NOMO-1 treated with DMSO at 0.1 percent for 48 hours (cell line): ENCODE data around the gene RAP1GAP.
"Not testable (repeated sequence)": the region's sequence is repeated elsewhere in the genome, so short reads cannot be mapped to it uniquely, and the experiment has no call there.

Experiments
- DNase-seq: peaks from one replicate; lab custom pipeline; 2025; ENCODE audit not compliant: unreplicated experiment; lab: John Stamatoyannopoulos, UW

Gene RAP1GAP

DNA sequence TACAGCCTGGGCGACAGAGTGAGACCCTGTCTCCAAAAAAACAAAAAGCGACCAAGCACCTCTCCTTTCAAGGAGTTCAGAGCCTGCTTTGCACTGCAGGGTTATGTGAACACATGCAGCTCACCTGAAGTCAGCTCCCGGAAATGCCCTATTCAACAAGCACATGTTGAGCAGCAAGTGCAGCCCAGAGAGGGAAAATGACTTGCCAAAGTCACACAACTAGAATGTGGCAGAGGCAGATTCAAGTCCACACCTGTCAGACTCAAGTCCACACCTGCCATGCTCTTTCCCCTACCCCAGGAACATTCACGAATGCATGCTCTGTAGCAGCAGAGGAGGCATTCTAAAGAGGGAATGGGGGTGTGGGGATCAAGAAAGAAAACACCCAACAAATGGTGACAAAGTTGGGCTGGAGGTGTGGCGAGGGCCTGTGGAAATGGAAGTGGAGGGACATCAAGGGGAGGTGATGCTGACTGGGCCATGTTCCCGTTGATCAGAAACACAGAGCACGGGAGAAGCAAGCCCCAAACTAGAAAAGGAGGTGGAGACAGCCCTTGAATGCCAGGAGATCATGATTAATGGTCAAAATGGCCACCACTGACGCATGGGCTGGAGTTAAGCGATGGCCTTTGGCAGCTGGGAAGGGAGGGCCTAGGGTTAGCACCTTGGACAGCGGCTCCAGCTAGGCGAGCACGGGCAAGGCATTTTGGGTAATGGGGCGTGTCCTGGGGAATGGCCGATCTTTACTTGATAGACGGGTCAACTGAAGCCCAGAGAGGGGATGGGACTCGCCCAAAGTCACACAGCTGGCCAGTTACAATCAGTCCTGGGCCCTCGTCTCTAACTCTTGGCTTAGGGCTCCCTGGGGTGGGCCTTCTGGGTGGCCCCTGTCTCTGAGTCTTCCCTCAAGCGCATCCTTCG, 21.5 kb downstream of the RAP1GAP start:
- peak; percentile 52 for DNase-seq

DNA sequence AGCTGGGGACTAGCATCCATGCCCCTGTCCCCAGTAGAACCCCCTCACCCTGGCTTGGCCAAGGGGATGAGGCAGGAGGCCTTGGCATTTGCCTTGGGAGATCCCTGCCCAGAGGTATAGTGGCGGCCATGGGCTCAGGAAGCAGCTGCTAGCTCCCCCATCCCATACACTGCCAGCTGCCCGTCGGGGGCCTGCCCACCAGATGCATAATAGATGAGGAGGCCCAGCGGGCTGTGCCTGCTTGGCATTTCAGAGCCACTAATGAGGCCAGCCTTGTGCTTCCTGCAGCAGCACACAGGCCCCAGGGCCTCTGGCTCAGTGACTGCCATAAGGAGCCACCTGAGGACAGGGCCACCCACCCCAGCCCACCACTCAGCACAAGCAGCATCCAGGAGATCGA, 23.6 kb downstream of the RAP1GAP start:
- DNase-seq = no peak

DNA sequence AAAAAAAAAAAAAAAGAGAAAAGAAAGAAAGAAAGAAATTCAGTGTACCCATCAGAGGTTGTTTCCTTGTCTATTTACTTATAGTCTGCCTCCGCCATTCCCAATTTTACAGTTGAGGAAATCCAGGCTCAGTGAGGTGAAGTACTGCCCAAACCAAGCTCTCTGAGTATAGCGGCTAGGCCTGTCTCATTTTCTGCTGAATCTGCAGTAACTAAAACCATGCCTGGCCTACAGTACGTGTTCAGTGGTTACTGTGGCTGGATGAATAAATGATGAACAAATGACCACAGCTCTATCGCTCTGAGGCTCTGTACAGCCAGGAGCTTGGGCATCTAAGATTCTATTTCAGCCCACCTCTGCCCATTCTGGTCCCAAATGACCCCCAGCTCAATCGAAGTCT, 24.3 kb downstream of the RAP1GAP start:
- no peak for DNase-seq

DNA sequence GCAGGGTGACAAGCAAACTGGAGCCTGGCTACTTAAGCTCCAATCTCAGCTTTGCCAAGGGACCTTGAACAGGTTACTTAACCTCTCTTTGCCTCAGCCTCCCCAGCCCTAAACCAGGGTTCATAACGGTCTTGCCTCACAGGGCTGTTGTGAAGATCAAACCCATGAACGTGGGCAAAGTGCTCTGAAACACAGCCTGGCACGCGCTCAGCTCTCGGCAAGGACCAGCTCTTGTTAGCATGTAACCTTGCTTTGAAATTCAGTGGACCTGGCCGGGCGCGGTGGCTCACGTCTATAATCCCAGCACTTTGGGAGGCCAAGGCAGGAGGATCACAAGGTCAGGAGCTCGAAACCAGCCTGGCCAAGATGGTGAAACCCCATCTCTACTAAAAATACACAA, 24.8 kb downstream of the RAP1GAP start:
- DNase-seq = no peak

DNA sequence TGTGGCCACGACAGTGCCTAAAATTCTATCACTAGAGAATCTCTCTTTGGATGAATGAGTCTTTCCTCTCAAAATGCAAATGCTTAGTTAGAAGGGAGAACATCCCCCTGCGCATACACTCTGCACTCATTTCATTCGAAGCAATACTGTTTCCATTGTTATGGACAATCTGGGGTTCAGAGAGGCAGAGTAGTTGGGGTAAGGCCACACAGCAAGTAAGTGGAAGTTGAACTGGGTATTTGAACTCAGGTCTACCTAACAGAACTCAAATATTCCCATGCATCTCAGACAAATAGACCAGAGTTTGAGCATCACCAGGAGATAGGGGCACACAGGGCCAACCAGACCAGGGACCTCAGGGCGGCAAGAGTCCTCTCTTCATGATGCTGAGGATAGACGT, 25.5 kb downstream of the RAP1GAP start:
- no peak for DNase-seq

DNA sequence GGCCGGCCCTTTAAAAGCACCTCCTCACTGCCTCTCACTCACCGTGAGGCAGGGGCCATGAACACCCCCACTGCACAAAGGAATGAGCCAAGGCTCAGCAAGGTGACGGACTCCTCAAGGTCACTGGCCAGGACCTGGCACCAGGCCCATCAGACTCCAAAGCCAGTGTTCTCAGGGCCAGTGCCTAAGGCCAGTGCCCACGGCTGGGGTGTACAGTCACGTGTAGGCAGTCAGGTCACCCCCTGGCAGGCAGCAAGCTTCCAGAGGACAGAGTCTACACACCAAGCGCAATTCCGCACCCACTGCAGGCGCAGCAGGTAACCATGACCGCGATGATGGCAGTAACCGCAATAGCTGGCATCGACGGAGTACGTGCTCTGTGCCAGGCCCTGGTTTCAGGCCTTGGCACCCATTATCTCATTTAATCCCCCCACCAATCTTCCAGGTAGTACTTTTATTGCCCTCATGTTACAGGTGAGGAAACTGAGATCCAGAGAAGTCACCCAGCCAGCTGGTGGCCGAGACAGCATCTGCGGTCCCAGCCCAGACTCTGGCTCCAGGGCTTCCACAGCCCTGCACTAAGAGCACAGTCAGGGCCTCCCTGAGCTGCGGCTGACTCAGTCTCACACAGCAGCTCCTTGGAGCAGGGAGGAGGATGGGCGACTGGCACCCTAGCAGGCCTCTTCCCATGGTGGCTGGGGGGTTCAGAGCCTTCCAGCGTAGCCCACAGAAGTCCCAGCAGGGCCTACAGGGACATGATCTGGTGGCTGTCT, 27.0 kb downstream of the RAP1GAP start:
- no peak for DNase-seq

DNA sequence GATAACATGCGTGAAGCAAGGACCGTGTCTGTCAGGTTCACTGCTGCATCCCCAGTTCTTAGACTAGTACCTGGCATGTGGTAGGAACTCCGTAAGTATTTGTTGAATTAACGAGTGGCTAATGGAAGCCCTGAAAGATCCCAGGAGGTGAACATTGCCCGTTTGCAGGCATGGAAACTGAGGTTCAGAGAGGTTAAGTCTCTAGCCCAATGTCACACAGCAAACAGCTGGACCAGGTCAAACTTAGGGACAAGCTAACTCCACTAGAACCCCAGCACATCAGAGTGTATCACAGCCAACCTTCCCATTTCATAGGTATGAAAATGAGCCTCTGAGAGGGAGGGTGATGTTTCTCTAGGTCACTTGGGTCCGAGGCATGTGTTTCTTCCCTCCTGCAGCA, 27.6 kb downstream of the RAP1GAP start:
- DNase-seq = no peak

DNA sequence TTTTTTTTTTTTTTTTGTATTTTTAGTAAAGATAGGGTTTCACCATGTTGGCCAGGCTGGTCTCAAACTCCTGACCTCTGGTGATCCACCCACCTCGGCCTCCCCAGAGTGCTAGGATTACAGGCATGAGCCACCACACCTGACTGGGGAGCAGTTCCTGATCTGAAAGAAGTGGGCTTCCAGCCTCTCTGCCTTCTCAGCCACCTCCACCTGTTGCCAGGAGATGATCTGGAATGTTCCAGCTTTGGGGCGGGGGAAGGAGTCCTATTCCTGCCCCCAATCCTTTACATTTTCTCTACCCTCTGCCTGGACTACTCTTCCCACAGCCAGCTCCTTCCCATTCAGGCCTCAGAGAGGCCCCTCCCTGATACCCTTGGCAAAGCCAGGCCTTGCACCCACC, 28.1 kb downstream of the RAP1GAP start:
- DNase-seq = no peak

DNA sequence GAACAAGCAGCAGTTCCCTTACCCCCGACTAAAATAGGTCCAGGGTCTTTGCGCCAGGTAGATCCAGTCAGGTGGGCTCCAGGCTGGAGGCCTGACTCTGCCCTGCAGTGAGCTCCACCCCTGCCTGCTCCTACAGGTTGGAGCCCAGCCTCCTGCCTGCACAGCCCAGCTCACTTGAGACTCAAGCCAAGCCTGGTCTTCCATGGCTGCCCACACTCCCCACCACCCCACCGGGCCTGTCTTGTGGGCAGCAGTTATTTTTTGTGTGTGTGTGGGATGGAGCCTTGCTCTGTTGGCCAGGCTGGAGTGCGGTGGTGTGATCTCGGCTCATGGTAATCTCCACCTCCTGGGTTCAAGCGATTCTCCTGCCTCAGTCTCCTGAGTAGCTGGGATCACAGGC, 28.5 kb downstream of the RAP1GAP start:
- no peak for DNase-seq

DNA sequence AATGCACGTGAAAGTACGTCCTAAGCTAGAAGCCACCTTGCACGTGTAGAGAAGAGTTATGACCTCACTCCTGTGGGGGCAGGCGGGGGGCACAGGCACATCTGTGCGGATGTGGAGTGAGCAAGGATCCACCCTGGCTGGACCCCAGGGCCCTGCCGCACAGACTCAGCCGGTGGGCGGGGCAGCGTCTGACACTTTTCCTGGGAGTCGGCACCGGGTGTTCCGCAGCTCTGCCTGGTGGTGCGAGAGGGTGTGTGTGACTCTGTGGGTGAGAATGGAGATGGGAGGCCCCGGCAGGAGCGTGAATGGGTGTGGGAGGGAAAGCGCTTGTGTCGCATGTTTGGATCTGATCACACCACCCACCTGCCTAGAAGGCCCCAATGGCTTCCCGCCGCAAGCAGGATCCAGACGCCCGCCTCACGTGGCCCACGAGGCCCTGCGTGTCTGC, 29.5 kb downstream of the RAP1GAP start:
- no peak for DNase-seq

DNA sequence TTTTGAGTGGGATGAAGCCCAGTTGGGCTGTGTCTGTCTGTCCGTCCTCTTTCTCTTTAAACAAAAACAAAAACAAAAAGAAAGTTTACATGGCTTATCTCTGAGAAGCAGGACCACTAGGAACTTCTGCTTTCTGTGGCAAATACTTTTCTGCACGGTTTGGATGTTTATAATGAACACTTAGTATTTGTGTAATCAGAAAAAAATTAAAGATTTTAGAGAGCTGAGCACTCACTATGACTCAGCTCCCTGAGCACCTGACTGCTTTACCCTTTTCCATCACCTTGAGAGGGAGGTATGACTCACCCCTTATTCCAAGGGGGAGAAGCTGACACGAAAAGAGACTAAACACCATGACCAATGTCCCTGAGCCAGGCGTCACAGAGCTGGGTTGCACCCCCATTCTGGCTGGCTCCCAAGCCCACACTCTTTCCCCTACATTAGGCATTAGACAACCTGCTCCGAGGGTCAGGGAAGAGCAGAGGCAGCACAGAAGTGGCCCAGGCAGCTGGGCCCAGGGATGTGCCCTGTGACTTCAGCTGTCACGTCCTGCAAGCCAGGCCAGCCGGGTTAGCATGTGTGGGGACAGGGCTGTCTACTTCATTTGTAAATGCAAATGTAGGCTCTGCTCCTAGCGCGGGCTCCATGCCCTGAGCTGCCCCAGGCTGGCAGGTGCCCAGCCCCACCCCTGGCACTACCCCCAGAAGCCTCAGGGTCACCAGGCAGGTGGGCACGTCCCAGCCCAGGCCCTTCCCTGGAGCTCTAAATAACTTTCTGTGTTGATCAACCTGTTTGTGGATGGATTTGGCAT, 30.4 kb downstream of the RAP1GAP start:
- DNase-seq = no peak

DNA sequence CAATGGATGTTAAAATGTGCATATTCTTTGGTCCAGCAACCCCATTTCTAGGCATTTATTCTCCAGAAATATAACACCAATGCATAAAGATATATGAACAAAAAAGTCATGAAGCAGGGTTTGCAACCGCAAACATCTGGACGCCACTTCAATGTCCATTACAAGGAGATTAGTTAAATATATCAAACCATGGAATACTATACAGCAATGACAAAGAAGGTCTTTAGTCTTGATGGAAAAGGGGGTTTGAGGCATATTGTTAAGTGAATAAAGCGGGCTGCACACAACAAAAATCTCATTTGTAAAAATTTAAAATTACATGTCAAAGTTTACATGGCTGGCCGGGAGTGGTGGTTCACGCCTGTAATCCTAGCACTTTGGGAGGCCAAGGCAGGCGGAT, 31.6 kb downstream of the RAP1GAP start:
- no peak for DNase-seq

DNA sequence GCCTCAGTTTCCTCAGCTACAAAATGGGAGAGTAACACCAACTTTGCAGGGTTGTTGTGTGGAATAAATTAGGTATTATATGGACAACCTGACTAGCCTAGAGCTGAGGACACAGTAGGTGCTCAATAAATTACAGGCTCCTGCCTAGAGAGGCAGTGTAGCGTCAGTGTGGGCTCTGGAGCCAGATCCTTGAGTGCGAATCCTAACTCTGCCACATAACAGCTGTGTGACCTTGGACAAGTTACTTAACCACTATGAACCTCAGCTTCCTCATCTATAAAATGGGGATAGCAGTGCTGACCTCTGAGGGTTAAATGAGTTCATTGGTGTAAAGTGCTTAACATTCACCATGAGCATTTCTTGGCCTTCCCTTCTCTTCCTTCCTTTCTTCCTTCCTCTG, 33.1 kb downstream of the RAP1GAP start:
- DNase-seq = no peak

DNA sequence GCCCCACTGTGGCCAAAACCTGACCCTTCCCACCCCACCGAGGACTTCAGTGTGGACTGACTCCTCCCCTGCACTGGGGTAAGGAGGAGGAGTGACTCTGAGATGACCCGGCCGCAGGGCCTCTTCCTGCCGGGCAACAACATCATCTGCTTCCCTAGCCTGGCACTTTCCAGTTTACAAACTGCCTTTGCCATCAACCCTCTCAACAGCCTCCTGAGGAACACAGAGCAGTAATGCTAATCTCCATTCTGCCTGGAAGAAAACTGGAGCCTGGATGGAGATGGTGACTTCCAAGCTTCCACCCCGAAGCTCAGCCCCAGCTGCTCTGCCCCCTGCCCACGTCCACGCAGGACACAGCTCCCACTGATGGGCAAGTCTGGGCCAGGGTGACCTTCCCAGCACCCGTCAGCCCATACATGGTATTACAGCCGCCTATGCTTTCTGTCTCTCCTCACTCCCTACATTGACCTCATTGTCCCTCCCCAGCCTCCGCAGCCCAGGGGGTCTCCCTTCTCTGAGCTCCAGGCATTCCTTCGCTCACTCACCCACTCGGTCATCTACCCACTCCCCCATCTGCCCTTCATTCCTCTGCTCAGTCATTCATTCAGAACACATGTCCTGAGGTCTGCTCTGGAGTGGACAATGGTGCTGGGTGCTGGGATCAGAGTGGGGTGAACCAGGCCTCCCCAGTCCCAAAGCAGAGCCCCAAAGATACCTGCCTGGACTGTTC, 34.2 kb downstream of the RAP1GAP start:
- no peak for DNase-seq

DNA sequence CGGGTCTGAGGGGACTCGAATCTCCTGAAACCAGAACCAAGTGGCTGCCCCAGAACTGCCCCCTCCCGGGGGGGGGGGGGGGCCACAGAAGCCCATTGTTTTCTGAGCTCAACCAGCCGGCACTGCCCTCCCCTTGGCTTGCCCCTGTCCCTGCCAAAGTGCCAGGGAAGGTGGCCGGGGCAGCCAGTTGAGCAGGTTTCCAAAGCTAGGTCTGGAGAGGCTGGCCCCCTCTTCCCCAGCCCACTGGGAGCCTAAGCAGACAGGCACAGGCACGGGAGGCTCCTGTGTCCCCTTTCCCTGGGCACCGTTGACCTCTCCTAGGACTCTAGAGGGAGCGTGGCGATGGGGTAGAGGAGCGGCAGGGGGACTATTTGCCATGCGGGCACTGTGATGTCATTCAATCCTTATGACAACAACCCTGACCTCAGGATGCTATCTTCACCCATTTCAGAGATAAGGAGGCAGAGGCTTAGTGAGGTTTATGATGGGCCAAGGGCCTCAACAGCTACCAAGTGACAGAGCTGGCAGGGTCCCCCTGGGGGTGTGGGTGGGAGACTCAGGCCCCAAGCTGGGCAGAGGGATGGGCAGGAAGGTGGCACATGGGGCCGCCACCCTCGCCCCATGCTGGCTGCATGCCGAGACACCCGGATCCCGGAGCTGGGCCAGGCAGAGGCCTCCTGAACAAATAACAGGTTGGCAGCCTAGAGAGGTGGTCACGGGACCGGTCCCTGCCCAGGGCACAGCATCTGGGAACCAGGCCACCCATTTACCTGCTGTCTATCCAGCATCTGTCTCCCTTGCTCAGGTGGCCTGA, 35.0 kb downstream of the RAP1GAP start:
- DNase-seq = no peak

DNA sequence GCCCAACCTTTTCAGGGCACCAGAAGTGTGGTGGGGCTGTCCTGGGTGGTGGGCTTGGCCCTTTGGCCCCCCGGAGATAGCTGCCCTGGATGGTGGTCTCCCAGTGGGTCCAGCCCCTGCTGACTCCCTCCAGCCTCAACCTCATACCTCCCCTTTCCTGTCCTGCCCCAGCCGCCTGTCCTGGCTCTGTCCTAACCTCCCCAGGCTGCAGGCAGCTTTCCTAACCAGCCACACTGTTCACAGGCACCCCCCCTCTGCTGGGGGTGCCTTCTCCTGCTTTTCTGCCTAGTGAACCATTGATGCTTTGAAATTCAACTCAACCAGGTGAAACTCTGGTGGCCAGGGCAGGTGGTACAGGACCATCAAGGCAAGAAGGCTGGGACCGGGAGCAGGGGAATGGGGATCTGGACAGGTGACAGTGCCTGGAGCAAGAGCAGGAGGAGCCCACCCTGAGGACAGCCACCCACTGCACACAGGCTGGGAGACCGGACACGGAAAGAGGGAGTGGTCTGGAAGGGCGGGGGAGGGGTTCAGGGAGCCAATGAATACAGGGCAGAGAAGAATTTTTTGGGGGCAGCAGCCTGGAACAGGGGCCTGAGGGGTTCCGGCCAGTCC, 35.9 kb downstream of the RAP1GAP start:
- no peak for DNase-seq

DNA sequence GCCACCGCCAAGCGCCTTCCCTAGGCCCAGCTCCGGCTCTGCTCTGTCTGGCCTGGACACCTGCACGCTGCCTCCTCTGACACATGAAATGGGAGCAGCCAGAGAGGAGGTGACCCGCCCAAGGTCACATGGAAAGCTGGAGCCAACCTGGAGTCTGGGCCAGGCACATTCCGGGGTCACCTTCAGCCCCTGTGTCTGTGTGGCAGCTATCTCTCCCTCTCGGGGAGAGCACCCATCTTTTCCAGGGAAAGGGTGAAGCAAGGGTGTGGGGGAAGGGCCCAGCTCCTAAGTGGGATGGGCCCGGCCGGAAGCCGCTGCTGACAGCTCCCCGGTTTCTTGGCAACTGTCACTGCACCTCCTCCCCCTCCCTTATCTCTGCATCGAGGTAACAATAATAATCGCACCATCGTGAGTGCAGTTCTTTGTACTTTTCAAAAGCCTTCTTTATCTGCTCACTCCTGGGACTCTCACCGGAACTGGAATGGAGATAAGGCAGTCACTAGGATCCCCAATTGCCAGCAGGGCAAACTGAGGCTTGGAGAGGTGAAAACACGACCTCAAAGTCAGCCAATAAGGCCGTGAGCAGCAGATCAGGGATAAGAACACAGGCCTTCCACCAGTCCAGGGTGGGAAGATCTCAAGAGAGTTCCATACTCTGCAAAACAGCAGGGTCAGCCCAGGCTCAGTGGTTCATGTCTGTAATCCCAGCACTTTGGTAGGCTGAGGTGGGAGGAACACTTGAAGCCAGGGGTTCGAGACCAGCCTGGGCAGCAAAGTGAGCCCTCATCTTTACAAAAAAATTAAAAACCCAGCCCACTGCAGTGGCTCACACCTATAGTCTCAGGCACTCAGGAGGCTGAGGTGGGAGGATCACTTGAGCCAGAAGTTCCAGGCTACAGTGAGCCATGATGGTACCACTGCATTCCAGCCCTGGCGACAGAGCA, 36.9 kb downstream of the RAP1GAP start:
- DNase-seq = no peak

DNA sequence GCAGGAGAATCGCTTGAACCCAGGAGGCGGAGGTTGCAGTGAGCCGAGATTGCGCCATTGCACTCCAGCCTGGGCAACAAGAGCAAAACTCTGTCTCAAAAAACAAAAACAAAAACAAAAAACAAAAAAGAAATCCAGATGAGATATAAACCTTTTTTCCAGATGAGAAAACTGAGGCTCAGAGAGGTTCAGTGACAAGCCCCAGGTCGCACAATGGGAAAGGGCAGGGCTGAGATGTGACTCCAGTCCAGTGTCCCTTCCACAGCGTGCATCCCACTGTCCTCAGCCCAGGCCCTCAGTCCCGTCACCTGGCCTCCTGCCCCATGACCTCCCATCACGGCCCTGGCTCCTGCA, 37.6 kb downstream of the RAP1GAP start:
- not testable (repeated sequence) for DNase-seq
